ENCODE measurements around the gene SELENBP1.

- TF ChIP-seq POLR2AphosphoS5 (IDR thresholded peaks at IDR 0.05; ENCODE audit: borderline replicate concordance, low read depth, low read length) (no peak), EZH2 (IDR thresholded peaks at IDR 0.05) (no peak)
Observed at GRCh38 chr1:151364996-151365395, 7.5 kb downstream of the SELENBP1 start.

All from SK-N-MC (cell line).